ENCODE data around the gene NHERF1. TPM values are rescaled to one million over a fixed set of nuclear protein-coding genes. Genes with fewer than 3 reads are reported as not detected.

Gene NHERF1
- total RNA-seq: 308 TPM in 2 replicates

GRCh38 chr17:74748529-74749278 lies at the start of gene NHERF1:
Gene NHERF1 (plus strand): TSS chr17:74748628. CDS start chr17:74748847, 219 bp downstream.
- intact Hi-C loops (cut with micrococcal nuclease): loop anchor here (1.0 to 5.0 kb wide), 7 partner anchors 10 to 284 kb away; partner anchors contain the start of gene NAT9

- intact Hi-C loops (cut with micrococcal nuclease): no loop called here
Observed at GRCh38 chr17:74699236-74699635, 49.2 kb upstream of the NHERF1 start.

GRCh38 chr17:74702116-74702871 lies 46.1 kb upstream of the NHERF1 start:
- intact Hi-C loops (cut with micrococcal nuclease): no loop called here

GRCh38 chr17:74703311-74703710 lies 45.1 kb upstream of the NHERF1 start:
- intact Hi-C loops (cut with micrococcal nuclease): no loop called here

GRCh38 chr17:74704544-74704943 lies 43.9 kb upstream of the NHERF1 start:
- intact Hi-C loops (cut with micrococcal nuclease): no loop called here

- intact Hi-C loops (cut with micrococcal nuclease): no loop called here
Observed at GRCh38 chr17:74711058-74711824, 37.2 kb upstream of the NHERF1 start.

- intact Hi-C loops (cut with micrococcal nuclease): no loop called here
Observed at GRCh38 chr17:74712301-74712700, 36.1 kb upstream of the NHERF1 start.

- intact Hi-C loops (cut with micrococcal nuclease): no loop called here
Observed at GRCh38 chr17:74712756-74713155, 35.7 kb upstream of the NHERF1 start, which contains the start of gene CD300LF. Gene CD300LF (minus strand): TSS chr17:74712923. CDS start chr17:74712866, 57 bp downstream.

- intact Hi-C loops (cut with micrococcal nuclease): no loop called here
Observed at GRCh38 chr17:74713171-74713755, 35.2 kb upstream of the NHERF1 start.

- intact Hi-C loops (cut with micrococcal nuclease): no loop called here
Observed at GRCh38 chr17:74715144-74715543, 33.3 kb upstream of the NHERF1 start.

- intact Hi-C loops (cut with micrococcal nuclease): no loop called here
Observed at GRCh38 chr17:74720506-74720905, 27.9 kb upstream of the NHERF1 start.

GRCh38 chr17:74722782-74723181 lies 25.6 kb upstream of the NHERF1 start:
- intact Hi-C loops (cut with micrococcal nuclease): no loop called here

GRCh38 chr17:74723891-74724290 lies 24.5 kb upstream of the NHERF1 start:
- intact Hi-C loops (cut with micrococcal nuclease): no loop called here

GRCh38 chr17:74725111-74725510 lies 23.3 kb upstream of the NHERF1 start:
- intact Hi-C loops (cut with micrococcal nuclease): no loop called here

GRCh38 chr17:74728033-74728701 lies 20.3 kb upstream of the NHERF1 start:
- intact Hi-C loops (cut with micrococcal nuclease): no loop called here

- intact Hi-C loops (cut with micrococcal nuclease): no loop called here
Observed at GRCh38 chr17:74728702-74729075, 19.7 kb upstream of the NHERF1 start.

GRCh38 chr17:74729368-74729767 lies 19.1 kb upstream of the NHERF1 start:
- intact Hi-C loops (cut with micrococcal nuclease): no loop called here

- intact Hi-C loops (cut with micrococcal nuclease): no loop called here
Observed at GRCh38 chr17:74729866-74730265, 18.6 kb upstream of the NHERF1 start.

- intact Hi-C loops (cut with micrococcal nuclease): no loop called here
Observed at GRCh38 chr17:74730491-74731346, 17.7 kb upstream of the NHERF1 start.

- intact Hi-C loops (cut with micrococcal nuclease): no loop called here
Observed at GRCh38 chr17:74731347-74731605, 17.2 kb upstream of the NHERF1 start.

Data from T-helper 1 cell treated with Interleukin-12 subunit alpha and Interleukin-12 subunit beta and Interleukin-4 antibody, amounts not matched to agents 30 ng/mL and 1 ng/mL, for 36 hours (primary cell).